K562 (cell line): Measurements from ENCODE around the gene OR2Z1. TPM values are rescaled to one million over a fixed set of nuclear protein-coding genes. Genes with fewer than 3 reads are reported as not detected.

Experiments used
- BRF1 ChIP-seq: IDR thresholded peaks from 3 replicates; pipeline ENCODE4 v1.6.1; 2011; ENCODE audit warnings: borderline replicate concordance, mild to moderate bottlenecking; ENCODE audit not compliant: insufficient read length; ENCODE audit errors: extremely low read depth
- E2F8 ChIP-seq: fragments of 450-650 bp; IDR thresholded peaks from 2 replicates; pipeline ENCODE4 v1.7.1; 2018; ENCODE audit warnings: mild to moderate bottlenecking, low read depth; ENCODE audit not compliant: partially characterized antibody
- ETV5 ChIP-seq: sonication (generic); formaldehyde crosslinking; IDR thresholded peaks from 2 replicates; pipeline ENCODE4 v1.4.0; 2020; ENCODE audit warnings: low read depth, mild to moderate bottlenecking, missing genetic modification reagents
- HBP1 ChIP-seq: fragments of 450-650 bp; formaldehyde crosslinking; IDR thresholded peaks from 2 replicates; pipeline ENCODE4 v1.4.0; 2022; ENCODE audit warnings: missing genetic modification characterization
- LEF1 ChIP-seq: fragments of 450-650 bp; IDR thresholded peaks from 2 replicates; pipeline ENCODE4 v1.6.1; 2016; ENCODE audit warnings: mild to moderate bottlenecking
- MTA1 ChIP-seq: fragments of 450-650 bp; IDR thresholded peaks from 2 replicates; pipeline ENCODE4 v1.6.1; 2017; ENCODE audit warnings: borderline replicate concordance
- SRSF1 ChIP-seq: fragments of 200-400 bp; formaldehyde crosslinking; IDR thresholded peaks from 2 replicates; pipeline ENCODE4 v1.6.1; 2017; ENCODE audit warnings: mild to moderate bottlenecking, low read depth, low read length, moderate library complexity
- TARDBP ChIP-seq: fragments of 450-650 bp; IDR thresholded peaks from 2 replicates; pipeline ENCODE4 v1.6.1; 2016
- TCFL5 ChIP-seq: fragments of 250-450 bp; sonication (Bioruptor Pico); conservative IDR thresholded peaks from 2 replicates; pipeline ENCODE4 v1.6.1; 2021; ENCODE audit warnings: mild to moderate bottlenecking, moderate library complexity, matching md5 sums
- ZNF551 ChIP-seq: fragments of 250-450 bp; sonication (Bioruptor Pico); IDR thresholded peaks from 2 replicates; pipeline ENCODE4 v1.5.0; 2021; ENCODE audit warnings: mild to moderate bottlenecking, moderate library complexity
- polyA plus RNA-seq, 8 experiments: library from polyadenylated mRNA; depleted of rRNA in 4 of 8; stranded (reverse) in 5 of 8; unstranded in 3 of 8; fragments of >200 nt; fragmentation: Nextera tagmentation in 2 of 8; fragmentation: Illumina TruSeq in 1 of 8; extraction: Ambion mirVana in 2 of 8; extraction: Trizol in 1 of 8; gene quantifications; 2 replicates each; pipeline versions ENCODE4 v1.2.1 to v1.2.3, GENCODE V29; 2011 to 2014; ENCODE audit warnings: inconsistent platforms in 1 of 8, missing spikeins in 1 of 8
- total RNA-seq, 7 experiments: library from RNA; depleted of rRNA in 6 of 7; stranded (reverse); fragments of >200 nt in 6 of 7; fragmentation: Illumina TruSeq in 2 of 7; extraction: Trizol in 2 of 7; gene quantifications; 2 replicates each; pipeline versions ENCODE4 v1.2.1 to v1.2.3, GENCODE V29; 2011 to 2021; ENCODE audit warnings: low replicate concordance in 1 of 7
- TF ChIP-seq, protein P1 (sequence below): fragments of 250-450 bp; sonication (Bioruptor Pico); IDR thresholded peaks from 2 replicates; pipeline ENCODE4 v1.4.0; 2020

OR2Z1 gene
- total and polyA plus RNA-seq, 9 of the 15 experiments (the other 6 are each of a cell fraction or from before 2014, with no cell fraction given), result 0.13 TPM; not detected in 8

GRCh38 chr19:8681345-8682029, 39.9 kb upstream of the OR2Z1 start (continued):
- no peak for TF ChIP-seq E2F8
- TF ChIP-seq LEF1, result peak; percentile 13; the same call in 1 of the 2 replicates
- TF ChIP-seq, protein P1, sequence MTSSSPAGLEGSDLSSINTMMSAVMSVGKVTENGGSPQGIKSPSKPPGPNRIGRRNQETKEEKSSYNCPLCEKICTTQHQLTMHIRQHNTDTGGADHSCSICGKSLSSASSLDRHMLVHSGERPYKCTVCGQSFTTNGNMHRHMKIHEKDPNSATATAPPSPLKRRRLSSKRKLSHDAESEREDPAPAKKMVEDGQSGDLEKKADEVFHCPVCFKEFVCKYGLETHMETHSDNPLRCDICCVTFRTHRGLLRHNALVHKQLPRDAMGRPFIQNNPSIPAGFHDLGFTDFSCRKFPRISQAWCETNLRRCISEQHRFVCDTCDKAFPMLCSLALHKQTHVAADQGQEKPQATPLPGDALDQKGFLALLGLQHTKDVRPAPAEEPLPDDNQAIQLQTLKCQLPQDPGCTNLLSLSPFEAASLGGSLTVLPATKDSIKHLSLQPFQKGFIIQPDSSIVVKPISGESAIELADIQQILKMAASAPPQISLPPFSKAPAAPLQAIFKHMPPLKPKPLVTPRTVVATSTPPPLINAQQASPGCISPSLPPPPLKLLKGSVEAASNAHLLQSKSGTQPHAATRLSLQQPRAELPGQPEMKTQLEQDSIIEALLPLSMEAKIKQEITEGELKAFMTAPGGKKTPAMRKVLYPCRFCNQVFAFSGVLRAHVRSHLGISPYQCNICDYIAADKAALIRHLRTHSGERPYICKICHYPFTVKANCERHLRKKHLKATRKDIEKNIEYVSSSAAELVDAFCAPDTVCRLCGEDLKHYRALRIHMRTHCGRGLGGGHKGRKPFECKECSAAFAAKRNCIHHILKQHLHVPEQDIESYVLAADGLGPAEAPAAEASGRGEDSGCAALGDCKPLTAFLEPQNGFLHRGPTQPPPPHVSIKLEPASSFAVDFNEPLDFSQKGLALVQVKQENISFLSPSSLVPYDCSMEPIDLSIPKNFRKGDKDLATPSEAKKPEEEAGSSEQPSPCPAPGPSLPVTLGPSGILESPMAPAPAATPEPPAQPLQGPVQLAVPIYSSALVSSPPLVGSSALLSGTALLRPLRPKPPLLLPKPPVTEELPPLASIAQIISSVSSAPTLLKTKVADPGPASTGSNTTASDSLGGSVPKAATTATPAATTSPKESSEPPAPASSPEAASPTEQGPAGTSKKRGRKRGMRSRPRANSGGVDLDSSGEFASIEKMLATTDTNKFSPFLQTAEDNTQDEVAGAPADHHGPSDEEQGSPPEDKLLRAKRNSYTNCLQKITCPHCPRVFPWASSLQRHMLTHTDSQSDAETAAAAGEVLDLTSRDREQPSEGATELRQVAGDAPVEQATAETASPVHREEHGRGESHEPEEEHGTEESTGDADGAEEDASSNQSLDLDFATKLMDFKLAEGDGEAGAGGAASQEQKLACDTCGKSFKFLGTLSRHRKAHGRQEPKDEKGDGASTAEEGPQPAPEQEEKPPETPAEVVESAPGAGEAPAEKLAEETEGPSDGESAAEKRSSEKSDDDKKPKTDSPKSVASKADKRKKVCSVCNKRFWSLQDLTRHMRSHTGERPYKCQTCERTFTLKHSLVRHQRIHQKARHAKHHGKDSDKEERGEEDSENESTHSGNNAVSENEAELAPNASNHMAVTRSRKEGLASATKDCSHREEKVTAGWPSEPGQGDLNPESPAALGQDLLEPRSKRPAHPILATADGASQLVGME (CRISPR knock-in tag), result no peak
- TF ChIP-seq MTA1, result peak; percentile 46; the same call in 1 of the 2 replicates
- no peak for TF ChIP-seq ZNF551 (CRISPR knock-in tag)
- TF ChIP-seq TCFL5, result no peak
- TF ChIP-seq TARDBP, result no peak
- 0 out of 2 replicates have a peak, but pooled peaks have one; percentile 6 for TF ChIP-seq HBP1 (CRISPR knock-in tag)
- TF ChIP-seq SRSF1, result no peak
- TF ChIP-seq ETV5 (CRISPR knock-in tag), result peak; percentile 73
- no peak for TF ChIP-seq BRF1
